Nephron progenitor cell (in vitro differentiated cells): ENCODE measurements around the gene PISD.
"Not testable (repeated sequence)": the region's sequence is repeated elsewhere in the genome, so short reads cannot be mapped to it uniquely, and the experiment has no call there.

Experiments used
- DNase-seq: peaks from one replicate; pipeline ENCODE4 v3.0.0; 2021
- H3K27ac Mint-ChIP-seq: 2 replicates; pipeline ENCODE4 v1.8.0; 2021; ENCODE audit warnings: mild to moderate bottlenecking, moderate library complexity, mixed read lengths
- H3K27me3 Mint-ChIP-seq: 2 replicates; pipeline ENCODE4 v1.8.0; 2021; ENCODE audit warnings: mild to moderate bottlenecking, low read depth, mixed read lengths; ENCODE audit not compliant: poor library complexity
- H3K36me3 Mint-ChIP-seq: 2 replicates; pipeline ENCODE4 v1.8.0; 2021; ENCODE audit warnings: low read depth, mixed read lengths
- H3K4me1 Mint-ChIP-seq: 2 replicates; pipeline ENCODE4 v1.8.0; 2021; ENCODE audit warnings: mixed read lengths
- H3K4me3 Mint-ChIP-seq: 2 replicates; pipeline ENCODE4 v1.8.0; 2021; ENCODE audit warnings: mild to moderate bottlenecking, moderate library complexity, mixed read lengths
- H3K9me3 Mint-ChIP-seq: 2 replicates; pipeline ENCODE4 v1.8.0; 2021; ENCODE audit warnings: mild to moderate bottlenecking, moderate library complexity, mixed read lengths
- CTCF ChIP-seq: fragments of 200-600 bp; sonication (generic); IDR thresholded peaks from 2 replicates; pipeline ENCODE4 v1.5.0; 2021; ENCODE audit warnings: antibody characterized with exemption

The PISD gene

GRCh38 chr22:31661851-31662667 is at the start of gene PISD:
TSS of gene PISD (minus strand) at chr22:31662215. CDS start at chr22:31662208, 7 bp downstream.
- Mint-ChIP-seq H3K36me3 (peaks cover 8% of the 10 kb centered on the region), H3K27ac (peak within 1 kb of the TSS; percentile 98), H3K9me3 (peaks cover 4% of the 10 kb centered on the region), H3K4me1 (peaks cover 21% of the 10 kb centered on the region), H3K27me3 (peaks cover 16% of the 10 kb centered on the region), H3K4me3 (peak within 1 kb of the TSS; percentile 100)
- DNase-seq: peak; percentile 96
- no peak for TF ChIP-seq CTCF

DNA sequence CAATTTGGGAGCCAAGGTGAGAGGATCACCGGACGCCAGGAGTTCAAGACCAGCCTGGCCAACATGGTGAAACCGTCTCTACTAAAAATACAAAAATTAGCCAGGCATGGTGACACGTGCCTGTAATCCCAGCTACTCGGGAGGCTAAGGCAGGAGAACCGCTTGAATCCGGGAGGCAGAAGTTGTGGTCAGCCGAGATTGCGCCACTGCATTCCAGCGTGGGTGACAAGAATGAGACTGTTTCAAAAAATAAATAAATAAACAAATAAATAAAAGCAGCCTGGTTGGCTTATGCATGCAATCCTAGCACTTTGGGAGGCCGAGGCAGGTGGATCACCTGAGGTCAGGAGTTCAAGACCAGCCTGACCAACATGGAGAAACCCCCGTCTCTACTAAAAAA is 49.2 kb upstream of the PISD start:
- Mint-ChIP-seq H3K27ac (peak overlapping the region; percentile 34), H3K36me3 (peaks cover 62% of the 10 kb centered on the region)
- H3K4me1 Mint-ChIP-seq, H3K9me3 Mint-ChIP-seq, DNase-seq, H3K4me3 Mint-ChIP-seq, H3K27me3 Mint-ChIP-seq: not testable (repeated sequence)

GRCh38 chr22:31707519-31707918 is 45.5 kb upstream of the PISD start:
- Mint-ChIP-seq H3K9me3 (no peaks in the 10 kb centered on the region), H3K4me1 (no peaks in the 10 kb centered on the region), H3K27ac (no peak overlapping the region), H3K4me3 (no peak overlapping the region), H3K36me3 (peaks cover 48% of the 10 kb centered on the region), H3K27me3 (peaks cover 2% of the 10 kb centered on the region)
- no peak for TF ChIP-seq CTCF
- DNase-seq: no peak

- H3K4me1 Mint-ChIP-seq: no peaks in the 10 kb centered on the region
Measured at GRCh38 chr22:31695423-31695822, 33.4 kb upstream of the PISD start.

DNA sequence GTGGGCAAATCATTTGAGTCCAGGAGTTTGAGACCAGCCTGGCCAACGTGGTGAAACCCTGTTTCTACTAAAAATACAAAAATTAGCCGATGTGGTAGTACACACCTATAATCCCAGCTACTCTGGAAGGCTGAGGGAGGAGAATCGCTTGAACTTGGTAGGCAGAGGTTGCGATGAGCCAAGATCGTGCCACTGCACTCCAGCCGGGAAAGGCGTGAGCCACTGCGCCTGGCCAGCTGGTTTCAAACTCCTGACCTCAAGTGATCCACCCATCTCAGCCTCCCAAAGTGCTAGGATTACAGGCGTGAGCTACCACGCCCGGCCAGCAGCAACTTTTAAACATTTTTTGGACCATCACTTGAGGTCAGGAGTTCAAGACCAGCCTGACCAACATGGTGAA is 32.0 kb upstream of the PISD start:
- peaks cover 85% of the 10 kb centered on the region for H3K36me3 Mint-ChIP-seq

More at GRCh38 chr22:31695423-31695822, 33.4 kb upstream of the PISD start:
- Mint-ChIP-seq H3K27me3 (no peaks in the 10 kb centered on the region), H3K36me3 (peaks cover 89% of the 10 kb centered on the region), H3K9me3 (no peaks in the 10 kb centered on the region), H3K4me3 (no peak overlapping the region), H3K27ac (no peak overlapping the region)
- no peak for TF ChIP-seq CTCF
- DNase-seq: no peak

GRCh38 chr22:31692186-31692886 is 30.3 kb upstream of the PISD start:
- no peak for DNase-seq
- peak overlapping the region; percentile 20 for H3K27ac Mint-ChIP-seq
- no peak for TF ChIP-seq CTCF
- no peak overlapping the region for H3K4me3 Mint-ChIP-seq
- no peaks in the 10 kb centered on the region for H3K4me1 Mint-ChIP-seq
- H3K36me3 Mint-ChIP-seq: peaks cover 88% of the 10 kb centered on the region
- no peaks in the 10 kb centered on the region for H3K27me3 Mint-ChIP-seq
- H3K9me3 Mint-ChIP-seq: no peaks in the 10 kb centered on the region

More for the DNA sequence above, 32.0 kb upstream of the PISD start:
- H3K27me3 Mint-ChIP-seq, H3K9me3 Mint-ChIP-seq, H3K4me3 Mint-ChIP-seq, H3K4me1 Mint-ChIP-seq, H3K27ac Mint-ChIP-seq, DNase-seq: not testable (repeated sequence)
